GM12872 (cell line): Measurements from ENCODE around the gene SLC2A4RG.

Experiments
- CTCF ChIP-seq: IDR thresholded peaks from 3 replicates; pipeline ENCODE4 v1.5.1; 2011; ENCODE audit warnings: low read depth, mild to moderate bottlenecking, low read length, moderate library complexity; ENCODE audit not compliant: insufficient read depth

Gene SLC2A4RG

GRCh38 chr20:63711085-63711645, 28.4 kb upstream of the SLC2A4RG start:
- no peak for TF ChIP-seq CTCF

GRCh38 chr20:63712191-63712590, 27.4 kb upstream of the SLC2A4RG start:
- TF ChIP-seq CTCF, result no peak

- no peak for TF ChIP-seq CTCF
These were observed 24.7 kb upstream of the SLC2A4RG start for GRCh38 chr20:63714858-63715257.

GRCh38 chr20:63718996-63719395, 20.6 kb upstream of the SLC2A4RG start:
- no peak for TF ChIP-seq CTCF

- TF ChIP-seq CTCF, result no peak
These were observed 8.2 kb upstream of the SLC2A4RG start for GRCh38 chr20:63731410-63731809.

GRCh38 chr20:63732118-63733095, 7.2 kb upstream of the SLC2A4RG start:
- no peak for TF ChIP-seq CTCF

GRCh38 chr20:63733117-63733516, 6.5 kb upstream of the SLC2A4RG start:
- TF ChIP-seq CTCF, result no peak
